IPS-18c (cell line): Measurements from ENCODE around the gene SLC22A25.
"Not testable (repeated sequence)": the region's sequence is repeated elsewhere in the genome, so short reads cannot be mapped to it uniquely, and the experiment has no call there.

ENCODE experiments used
- H3K4me3 ChIP-seq: 2 replicates; pipeline ENCODE4 v1.7.0; 2013; ENCODE audit warnings: low read depth, mild to moderate bottlenecking, low read length, moderate library complexity; ENCODE audit not compliant: insufficient read depth
- H3K9me3 ChIP-seq: one replicate; pipeline ENCODE4 v1.6.1; 2013; ENCODE audit warnings: mild to moderate bottlenecking, low read length, moderate library complexity; ENCODE audit not compliant: control insufficient read depth, insufficient read depth

The SLC22A25 gene

DNA sequence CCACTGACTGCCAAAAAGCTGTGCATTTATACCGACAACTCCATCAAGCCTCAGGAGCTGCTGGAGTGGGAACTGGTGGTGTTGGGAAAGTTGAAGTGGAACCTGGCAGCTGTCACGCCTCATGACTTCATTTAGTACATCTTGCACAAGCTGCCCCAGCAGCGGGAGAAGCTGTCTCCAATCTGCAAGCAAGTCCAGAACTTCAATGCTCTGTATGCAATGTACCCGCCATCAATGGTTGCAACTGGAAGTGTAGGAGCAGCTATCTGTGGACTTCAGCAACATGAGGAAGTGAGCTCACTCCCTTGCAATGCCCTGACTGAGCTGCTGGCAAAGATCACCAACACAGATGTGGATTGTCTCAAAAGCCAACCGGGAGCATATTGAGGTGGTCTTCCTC is at the start of gene SLC22A25:
TSS of gene SLC22A25 (minus strand) at position 67 of the 400 bp plus-strand sequence. CDS start 13,947 bp downstream, outside the sequence.
- H3K4me3 ChIP-seq: no peak within 1 kb of the TSS

DNA sequence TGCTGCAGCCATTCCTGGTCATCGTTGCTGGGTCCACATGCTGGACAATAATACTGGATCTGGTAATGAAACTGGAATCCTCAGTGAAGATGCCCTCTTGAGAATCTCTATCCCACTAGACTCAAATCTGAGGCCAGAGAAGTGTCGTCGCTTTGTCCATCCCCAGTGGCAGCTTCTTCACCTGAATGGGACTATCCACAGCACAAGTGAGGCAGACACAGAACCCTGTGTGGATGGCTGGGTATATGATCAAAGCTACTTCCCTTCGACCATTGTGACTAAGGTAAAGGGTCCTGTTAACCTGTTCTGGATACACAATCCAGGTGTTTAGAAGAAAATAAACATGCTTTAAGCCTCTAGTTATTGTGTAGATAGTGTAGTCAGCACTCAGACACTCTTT is 46.9 kb upstream of the SLC22A25 start:
- no peak overlapping the region for H3K4me3 ChIP-seq
- H3K9me3 ChIP-seq: no peaks in the 10 kb centered on the region

More for the DNA sequence above, at the start of gene SLC22A25:
- H3K9me3 ChIP-seq: no peaks in the 10 kb centered on the region

DNA sequence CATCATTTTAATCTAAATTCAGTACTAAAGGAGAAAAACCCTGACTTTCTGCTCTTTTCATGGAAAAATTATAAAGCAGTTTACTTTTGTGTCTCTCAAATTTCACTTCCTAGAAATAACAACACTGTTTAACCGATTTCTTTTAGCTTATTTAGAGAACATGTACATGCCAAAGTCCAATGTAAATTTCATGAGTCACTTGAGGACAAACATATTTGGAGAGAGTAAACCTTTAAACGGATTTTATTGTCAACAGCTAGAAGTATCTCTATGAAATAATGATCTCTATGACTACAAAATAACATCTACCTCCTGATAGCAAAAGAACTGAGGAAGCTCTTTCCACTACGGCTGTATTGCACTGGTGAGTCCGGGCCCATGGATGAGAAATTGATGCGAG is 46.3 kb upstream of the SLC22A25 start:
- no peaks in the 10 kb centered on the region for H3K9me3 ChIP-seq

DNA sequence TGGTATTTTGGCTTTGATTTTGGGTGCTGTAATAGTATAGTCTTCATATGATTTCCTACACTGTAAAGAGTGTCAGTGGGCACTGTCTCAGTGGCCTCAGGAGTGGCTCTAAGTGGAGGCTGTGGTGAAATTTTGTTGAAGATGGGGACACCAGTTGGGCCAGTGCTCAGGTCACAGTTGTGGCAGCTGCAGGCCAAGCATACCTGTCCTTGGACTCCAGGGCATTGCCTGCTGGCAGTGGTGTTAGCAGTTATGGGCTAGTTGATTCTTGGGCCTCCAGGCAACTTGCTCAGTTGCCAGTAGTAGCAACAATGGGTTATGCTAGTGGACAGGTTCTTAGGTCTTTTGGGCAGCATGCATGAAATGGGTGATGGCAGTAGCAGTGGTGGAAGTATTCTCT is 39.2 kb upstream of the SLC22A25 start:
- H3K9me3 ChIP-seq: no peaks in the 10 kb centered on the region
- H3K4me3 ChIP-seq: no peak overlapping the region

More for the DNA sequence above, 46.3 kb upstream of the SLC22A25 start:
- H3K4me3 ChIP-seq: no peak overlapping the region

DNA sequence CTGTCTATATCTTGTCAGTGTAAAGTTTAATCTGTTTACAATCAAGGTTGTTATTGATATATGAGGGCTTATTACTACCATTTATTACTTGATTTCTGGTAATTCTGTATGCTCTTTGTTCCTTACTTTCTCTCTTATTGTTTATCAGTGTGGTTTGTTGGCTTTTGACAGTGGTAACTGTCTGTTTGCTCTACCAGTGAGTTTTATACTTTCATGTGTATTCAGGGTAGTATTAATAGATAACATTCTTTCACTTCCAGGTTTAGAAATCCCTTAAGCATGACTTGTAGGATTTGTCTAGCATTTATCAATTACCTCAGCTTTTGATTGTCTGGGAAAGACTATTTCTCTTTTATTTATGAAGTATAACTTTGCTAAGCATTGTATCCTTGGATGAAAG is 37.5 kb upstream of the SLC22A25 start:
- H3K4me3 ChIP-seq: no peak overlapping the region

DNA sequence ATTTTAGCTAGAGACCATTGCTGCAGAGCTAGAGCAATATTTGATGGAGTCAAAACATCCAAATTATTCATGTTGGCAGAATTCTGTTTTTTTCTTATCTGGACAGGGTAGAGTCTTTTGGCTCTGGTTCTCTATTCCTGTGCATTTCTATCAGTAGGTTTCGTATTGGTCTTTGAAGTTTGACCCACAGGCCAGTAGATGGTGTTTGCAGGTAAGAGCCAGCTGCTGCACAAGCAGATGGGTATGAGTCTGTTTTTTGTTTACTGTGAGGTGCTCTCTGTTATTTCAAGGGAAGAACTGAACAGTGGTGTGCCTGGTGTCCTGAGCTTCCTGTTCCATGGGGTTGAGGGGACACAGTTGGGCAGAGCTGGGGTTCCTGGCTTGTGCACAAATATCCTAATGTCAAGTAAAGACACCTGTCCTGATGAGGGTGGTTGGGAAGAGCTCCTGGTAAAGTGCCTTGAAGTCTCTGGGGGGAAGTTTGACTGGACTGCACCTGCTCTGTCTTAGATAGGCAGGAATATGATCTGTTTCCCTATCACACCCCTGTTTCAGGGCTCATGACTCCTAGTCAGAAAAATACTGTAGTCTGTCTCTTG is 34.0 kb upstream of the SLC22A25 start:
- H3K9me3 ChIP-seq: no peaks in the 10 kb centered on the region
- no peak overlapping the region for H3K4me3 ChIP-seq

More for the DNA sequence above, 37.5 kb upstream of the SLC22A25 start:
- H3K9me3 ChIP-seq: no peaks in the 10 kb centered on the region

DNA sequence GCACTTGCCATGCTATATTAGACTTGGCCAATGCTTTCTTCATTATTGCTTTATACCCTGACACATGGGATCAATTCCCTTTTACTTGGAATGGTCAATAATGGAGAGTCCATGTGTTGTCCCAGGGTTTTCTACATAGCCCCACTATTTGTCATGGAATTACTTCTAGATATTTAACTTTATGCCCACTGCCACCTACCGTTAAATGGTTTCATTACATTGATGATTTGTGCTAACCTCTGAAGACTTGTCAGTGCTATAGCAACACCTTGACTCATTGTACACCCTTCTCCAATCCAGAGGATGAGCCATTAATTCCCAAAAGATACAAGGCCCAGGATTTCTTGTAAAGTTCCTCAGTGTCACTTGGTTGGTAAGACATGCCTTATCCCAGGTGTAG is 31.4 kb upstream of the SLC22A25 start:
- Histone ChIP-seq H3K4me3 (no peak overlapping the region), H3K9me3 (no peaks in the 10 kb centered on the region)

DNA sequence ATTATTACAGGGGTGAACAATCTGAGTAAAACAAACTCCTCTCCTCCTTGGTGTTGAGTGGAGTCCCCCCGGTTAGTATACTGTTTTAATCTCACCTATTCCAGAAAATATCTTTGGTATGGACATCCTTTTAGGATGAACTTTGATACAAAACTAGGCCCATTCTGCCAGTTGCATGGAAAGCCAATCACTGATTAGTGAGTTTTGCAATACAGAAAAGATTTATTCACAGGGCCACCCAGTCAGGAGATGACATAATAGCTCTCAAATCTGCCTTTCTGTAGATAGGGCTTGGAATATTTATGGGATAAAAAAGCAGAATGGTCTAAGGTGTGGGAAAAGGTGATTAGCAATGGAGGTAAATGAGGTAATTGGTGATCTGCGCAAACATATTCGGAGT is 30.3 kb upstream of the SLC22A25 start:
- H3K4me3 ChIP-seq: no peak overlapping the region
- H3K9me3 ChIP-seq: no peaks in the 10 kb centered on the region

DNA sequence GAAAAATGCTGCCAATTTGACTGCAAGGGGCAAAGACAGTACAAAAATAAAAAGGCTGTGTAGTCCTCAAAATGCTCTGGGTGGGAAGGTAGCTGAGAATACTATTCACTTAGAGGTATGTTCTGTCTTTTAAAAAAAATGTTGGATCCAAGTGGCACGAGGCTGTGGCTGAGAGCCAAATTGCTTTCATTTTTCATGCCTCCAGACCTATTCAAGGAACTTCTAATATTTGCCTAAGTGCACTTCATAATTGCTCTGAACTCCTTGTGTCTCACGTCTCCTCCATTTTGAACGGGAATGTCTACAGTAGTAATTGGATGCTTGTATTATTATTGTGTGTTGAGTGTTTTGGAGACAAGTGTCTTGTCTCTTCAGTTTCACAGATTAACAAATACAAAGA is 19.1 kb upstream of the SLC22A25 start:
- H3K9me3 ChIP-seq: no peaks in the 10 kb centered on the region
- H3K4me3 ChIP-seq: no peak overlapping the region

DNA sequence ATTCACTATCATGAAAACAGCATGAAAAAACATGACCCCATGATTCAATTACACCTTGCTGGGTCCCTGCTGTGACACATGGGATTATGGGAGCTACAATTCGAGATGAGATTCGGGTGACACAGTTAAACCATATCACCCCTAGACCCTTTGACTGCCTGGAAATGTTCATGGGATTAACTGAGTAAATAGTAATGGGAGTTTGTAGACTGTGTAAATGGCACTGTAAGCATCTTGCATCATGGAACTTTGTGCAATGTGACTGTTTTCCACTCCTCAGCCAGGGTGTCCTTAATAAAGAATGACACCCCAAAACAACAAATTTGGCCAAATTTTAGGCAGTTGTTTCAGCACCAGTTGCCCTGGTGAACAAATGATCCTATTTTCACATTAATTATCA is 7.9 kb upstream of the SLC22A25 start:
- Histone ChIP-seq H3K9me3 (no peaks in the 10 kb centered on the region), H3K4me3 (no peak overlapping the region)

DNA sequence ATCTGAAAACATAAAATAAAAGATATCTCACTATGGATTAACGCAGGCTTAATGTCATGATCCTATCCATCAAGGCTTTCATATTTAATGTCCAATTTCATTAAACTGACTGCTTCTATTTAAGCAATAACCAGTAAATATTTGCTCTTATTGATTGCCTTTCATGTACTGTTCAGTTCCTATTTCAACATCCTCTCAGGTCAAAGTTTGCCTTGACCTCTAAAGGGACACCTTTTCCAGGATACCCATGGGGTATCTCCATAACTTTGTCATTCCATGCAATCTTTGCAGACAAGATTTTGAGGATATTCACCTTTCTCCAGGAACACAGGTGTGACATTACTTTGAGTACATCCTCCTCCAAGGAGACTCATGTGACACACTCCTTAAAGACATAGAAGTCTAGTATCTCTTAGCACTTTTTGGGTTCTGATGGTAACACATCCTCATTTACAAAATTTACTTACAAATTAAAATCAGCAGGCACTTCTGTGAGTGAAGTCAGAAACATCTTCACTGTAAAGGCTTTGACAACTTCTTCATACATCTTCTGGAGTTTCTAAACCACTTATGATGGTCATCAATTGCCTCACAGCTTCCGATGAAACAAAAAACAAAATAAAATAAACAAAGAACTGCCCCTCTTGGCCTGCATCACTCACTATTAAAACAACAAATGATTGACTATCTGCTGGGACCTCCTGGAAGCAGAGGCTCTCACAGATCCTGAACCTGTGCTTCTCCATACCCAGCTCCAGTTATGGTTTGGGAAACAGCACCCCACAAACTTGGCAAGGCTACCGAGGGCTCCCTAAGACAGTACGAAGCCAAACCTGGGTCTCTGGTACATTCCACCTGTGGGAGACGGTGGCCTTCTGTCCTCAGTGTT is 7.0 kb upstream of the SLC22A25 start:
- no peak overlapping the region for H3K4me3 ChIP-seq

DNA sequence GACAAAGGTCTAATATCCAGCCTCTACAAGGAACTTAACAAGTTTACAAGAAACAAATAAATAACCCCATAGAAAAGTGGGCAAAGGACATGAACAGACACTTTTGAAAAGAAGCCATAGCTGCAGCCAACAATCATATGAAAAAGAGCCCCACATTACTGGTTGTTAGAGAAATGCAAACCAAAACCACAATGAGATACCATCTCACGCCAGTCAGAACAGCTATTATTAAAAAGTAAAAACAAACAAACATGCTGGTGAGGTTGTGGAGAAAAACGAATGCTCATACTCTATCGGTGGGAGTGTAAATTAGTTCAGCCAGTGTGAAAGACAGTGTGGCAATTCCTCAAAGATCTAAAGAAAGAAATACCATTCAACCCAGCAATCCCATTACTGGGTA is 5.6 kb upstream of the SLC22A25 start:
- Histone ChIP-seq H3K4me3 (no peak overlapping the region), H3K9me3 (no peaks in the 10 kb centered on the region)

More for the DNA sequence above, 7.0 kb upstream of the SLC22A25 start:
- no peaks in the 10 kb centered on the region for H3K9me3 ChIP-seq

DNA sequence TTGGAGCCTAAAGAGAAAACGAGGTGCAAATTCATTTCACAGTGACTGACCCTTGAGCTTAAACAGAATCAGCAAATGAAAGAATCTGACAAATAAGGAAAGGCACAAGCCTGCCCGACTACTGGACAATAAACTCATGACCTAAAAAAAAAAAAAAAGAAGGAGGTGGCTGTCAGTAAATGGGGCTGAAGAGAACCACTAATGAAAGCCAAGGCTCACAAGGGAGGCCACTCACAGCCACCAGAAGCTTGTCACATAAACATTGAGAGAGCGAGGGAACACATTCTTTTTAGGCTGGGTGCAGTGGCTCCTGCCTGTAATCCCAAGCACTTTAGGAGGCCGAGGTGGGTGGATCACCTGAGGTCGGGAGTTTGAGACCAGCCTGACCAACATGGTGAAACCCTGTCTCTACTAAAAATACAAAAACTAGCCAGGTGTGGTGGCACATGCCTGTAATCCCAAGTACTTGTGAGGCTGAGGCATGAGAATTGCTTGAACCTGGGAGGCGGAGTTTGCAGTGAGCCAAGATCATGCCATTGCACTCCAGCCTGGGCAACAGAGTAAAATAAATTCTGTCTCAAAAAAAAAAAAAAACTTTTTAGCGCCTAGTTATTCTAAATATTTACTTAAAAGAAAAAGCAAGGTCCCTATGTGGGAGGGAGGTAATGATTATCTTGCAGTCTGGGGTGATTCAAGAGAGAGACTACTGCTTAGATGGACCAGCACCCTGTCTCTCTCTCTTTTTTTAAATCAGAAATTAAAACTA is 4.0 kb upstream of the SLC22A25 start:
- not testable (repeated sequence) for H3K4me3 ChIP-seq, H3K9me3 ChIP-seq

DNA sequence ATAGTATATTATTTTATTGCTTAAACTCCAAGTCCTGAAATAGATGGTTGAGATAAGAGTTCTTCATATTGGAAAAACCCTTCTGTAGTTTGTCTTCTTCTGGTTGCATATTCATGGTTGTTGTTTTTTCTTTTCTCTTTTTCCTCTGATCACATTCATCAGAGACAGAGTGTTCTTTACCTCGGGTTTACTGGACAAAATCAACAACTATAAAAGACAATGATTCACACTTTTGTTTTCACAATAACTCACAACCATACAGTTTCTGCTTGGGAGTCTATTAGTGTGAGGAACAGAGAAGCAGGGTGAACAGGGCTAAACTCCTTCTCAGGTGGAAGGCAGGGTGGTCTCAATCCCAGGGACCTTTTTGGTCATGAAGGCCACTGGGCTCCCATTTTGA is 2.6 kb upstream of the SLC22A25 start:
- H3K9me3 ChIP-seq: no peaks in the 10 kb centered on the region

DNA sequence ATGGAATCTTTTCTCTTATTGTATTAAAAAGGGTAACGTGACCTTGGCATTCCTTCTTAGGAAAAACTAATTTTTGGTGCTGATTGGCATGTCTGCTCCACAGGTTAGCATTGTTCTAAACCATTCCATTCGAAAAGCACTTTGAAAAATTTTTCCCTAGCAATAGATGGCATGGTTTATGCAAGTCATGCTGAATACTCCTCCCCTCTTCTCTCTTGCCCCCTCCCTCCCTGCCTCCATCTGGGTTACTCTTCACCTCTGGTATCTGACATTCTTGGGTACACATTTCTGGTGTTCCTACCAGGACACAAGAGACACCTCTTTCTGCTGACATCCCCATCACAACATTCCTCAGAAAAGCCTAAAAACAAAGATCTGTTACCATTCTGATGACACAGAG is 1.5 kb upstream of the SLC22A25 start:
- no peak overlapping the region for H3K4me3 ChIP-seq
- no peaks in the 10 kb centered on the region for H3K9me3 ChIP-seq

More for the DNA sequence above, 2.6 kb upstream of the SLC22A25 start:
- no peak overlapping the region for H3K4me3 ChIP-seq

DNA sequence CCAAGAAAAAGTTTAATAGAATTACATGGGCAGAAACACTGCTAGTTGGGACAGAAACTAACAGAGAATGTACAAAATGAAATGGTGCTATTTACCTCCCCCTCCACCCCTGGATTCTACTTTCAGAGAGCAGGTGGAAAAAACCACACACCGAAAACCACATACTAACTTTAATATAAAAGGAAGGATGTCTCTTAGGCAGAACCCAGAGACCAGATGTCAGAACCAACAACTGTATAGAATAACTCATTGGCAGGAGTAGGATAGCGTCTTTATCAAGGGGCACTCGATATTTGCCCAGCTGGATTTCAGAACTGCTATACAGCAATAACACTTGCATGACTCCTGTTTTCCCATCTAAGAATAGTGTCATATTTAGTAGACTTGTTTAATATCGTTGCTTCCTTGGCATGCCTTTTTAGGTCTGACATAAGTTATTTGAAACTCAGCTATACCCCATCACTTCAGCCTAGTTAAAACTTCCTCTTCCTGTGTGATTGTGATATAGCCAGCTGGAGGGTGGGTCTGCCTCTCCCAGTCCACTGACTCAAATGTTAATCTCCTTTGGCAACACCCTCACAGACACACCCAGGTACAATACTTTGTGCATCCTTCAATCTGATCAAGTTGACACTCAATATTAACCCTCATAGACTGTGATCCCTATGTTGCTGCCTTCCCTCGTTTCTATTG is 1.2 kb downstream of the SLC22A25 start:
- H3K9me3 ChIP-seq: no peaks in the 10 kb centered on the region
- no peak overlapping the region for H3K4me3 ChIP-seq

DNA sequence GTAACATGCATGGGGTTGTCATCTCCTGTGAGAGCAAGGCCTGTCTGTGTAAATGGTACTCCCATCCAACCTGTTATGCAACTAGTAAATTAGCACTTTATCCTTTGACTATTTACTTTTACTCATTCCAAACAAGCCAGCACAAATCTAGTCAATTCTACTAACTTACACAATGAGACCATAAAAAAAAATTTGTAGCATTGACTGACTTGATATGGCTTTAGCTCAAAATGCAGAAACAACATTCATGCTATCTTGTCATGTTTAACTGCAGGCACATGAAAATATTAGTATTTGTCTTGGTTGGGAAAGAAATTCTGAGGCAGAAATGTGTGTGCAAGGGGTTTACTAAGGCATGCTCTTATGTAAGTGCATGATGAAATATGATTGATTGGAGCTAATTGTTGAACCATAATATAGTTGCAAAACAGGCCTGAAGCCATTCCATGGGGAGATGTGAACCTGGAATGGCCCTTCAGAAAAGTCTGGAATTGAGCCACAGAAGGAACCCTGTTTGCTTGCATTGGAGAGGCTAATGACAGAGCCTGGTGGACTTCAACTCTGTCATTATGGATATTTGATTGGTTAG is 2.5 kb downstream of the SLC22A25 start:
- Histone ChIP-seq H3K4me3 (no peak overlapping the region), H3K9me3 (no peaks in the 10 kb centered on the region)
